ENCODE data around the gene ACSF3.
A peak's percentile ranks its signal among the peaks of the same experiment; 100 is the strongest.

ACSF3 gene

DNA sequence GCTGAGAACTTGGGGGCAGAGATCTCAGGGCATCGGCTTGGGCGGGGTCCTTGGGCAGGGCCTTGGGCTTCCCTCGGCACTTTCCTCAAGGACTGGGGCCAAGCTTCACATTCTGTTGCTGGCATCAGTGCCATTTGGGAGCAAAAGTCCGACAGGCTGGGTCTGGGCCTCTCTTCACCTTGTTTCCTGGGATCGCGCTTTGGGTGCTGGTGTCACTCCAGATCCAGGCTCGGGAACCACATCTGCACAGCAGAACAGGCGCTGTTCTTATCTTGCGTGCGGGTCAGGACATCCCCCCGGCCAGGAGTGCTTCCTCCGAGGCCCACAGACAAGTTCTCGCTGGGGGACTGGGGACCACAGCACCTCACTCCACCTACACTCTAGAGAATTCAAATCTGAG is 46.7 kb downstream of the ACSF3 start:
- TF ChIP-seq, protein P1, sequence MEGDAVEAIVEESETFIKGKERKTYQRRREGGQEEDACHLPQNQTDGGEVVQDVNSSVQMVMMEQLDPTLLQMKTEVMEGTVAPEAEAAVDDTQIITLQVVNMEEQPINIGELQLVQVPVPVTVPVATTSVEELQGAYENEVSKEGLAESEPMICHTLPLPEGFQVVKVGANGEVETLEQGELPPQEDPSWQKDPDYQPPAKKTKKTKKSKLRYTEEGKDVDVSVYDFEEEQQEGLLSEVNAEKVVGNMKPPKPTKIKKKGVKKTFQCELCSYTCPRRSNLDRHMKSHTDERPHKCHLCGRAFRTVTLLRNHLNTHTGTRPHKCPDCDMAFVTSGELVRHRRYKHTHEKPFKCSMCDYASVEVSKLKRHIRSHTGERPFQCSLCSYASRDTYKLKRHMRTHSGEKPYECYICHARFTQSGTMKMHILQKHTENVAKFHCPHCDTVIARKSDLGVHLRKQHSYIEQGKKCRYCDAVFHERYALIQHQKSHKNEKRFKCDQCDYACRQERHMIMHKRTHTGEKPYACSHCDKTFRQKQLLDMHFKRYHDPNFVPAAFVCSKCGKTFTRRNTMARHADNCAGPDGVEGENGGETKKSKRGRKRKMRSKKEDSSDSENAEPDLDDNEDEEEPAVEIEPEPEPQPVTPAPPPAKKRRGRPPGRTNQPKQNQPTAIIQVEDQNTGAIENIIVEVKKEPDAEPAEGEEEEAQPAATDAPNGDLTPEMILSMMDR (conservative IDR thresholded peaks at IDR 0.05; ENCODE audit: low read length), result no peak
- no peak overlapping the region for H3K4me3 ChIP-seq (ENCODE audit: low read length)
- no peak for DNase-seq (ENCODE audit: low read depth)

DNA sequence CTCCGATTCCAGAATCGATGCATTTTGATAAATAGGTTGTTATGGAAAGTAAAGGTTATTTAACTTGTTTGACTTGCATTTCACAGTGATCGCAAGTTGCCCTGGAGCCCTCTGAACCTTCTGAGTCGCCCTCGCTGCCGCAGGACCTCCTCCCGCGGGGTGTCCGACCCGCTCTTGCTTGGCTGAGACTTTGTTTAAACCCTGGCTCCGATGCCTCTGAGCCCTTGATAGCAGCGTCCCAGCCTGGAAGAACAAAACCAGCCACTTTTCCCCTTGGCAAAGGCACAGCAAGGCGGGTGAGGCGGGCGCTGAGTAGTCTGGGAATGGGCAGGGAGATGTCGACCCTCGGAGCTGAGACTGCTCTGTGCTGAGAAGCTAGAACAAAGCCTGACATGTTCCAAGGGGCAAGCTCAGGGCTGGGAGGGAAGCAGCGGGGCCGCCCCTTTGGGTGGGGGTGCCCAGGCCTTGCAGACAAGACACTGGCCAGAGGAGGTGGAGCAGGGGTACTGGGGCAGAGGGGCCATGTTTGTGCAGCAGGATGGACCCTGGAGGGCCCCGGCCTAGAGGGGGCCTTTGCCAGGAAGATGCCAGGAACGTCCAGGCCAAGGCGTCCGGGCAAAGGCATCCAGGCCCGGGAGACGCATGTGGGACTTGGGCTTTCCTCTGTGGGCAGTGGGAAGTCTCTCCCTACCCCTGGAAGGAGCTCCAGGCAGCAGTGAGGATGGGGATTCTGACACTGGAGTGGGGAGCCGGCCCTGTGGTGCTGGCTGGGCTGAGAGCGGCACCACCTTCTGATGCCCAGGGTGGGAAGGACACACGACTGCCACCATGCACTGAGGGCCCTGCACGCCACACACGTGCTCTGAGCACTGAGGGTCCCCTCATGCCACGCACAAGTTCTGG is 47.6 kb downstream of the ACSF3 start:
- DNase-seq (ENCODE audit: low read depth), result no peak
- H3K4me3 ChIP-seq (ENCODE audit: low read length), result no peak overlapping the region

DNA sequence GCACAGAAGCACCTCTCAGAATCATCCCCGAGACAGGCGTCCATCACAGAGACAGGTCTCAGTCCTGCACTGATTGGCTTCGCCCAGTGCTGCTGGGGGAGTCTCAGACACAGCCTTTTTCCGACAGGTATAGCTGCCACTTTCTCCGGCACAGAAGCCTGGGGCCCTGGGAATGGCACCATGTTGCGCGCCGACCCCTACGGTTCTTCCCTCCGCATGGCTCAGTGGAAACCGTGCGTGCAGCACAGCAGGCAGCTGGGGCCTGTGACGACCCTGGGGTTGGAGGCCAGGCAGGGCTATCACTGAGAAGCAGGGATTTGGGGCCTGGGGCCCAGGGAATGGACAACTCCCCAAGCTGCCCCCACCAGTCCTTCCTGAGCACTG is 48.2 kb downstream of the ACSF3 start:
- TF ChIP-seq, protein P1 (conservative IDR thresholded peaks at IDR 0.05; ENCODE audit: low read length), result no peak
- no peak for DNase-seq (ENCODE audit: low read depth)
- no peak overlapping the region for H3K4me3 ChIP-seq (ENCODE audit: low read length)

More for the DNA sequence above, 47.6 kb downstream of the ACSF3 start:
- TF ChIP-seq, protein P1 (conservative IDR thresholded peaks at IDR 0.05; ENCODE audit: low read length), result no peak

GRCh38 chr16:89142474-89143195 is 49.0 kb downstream of the ACSF3 start:
- TF ChIP-seq, protein P1 (conservative IDR thresholded peaks at IDR 0.05; ENCODE audit: low read length), result no peak
- DNase-seq (ENCODE audit: low read depth), result no peak

GRCh38 chr16:89143201-89143741 is 49.6 kb downstream of the ACSF3 start:
- no peak for DNase-seq (ENCODE audit: low read depth)
- TF ChIP-seq, protein P1 (conservative IDR thresholded peaks at IDR 0.05; ENCODE audit: low read length), result no peak
- H3K4me3 ChIP-seq (ENCODE audit: low read length), result no peak overlapping the region

More at GRCh38 chr16:89142474-89143195, 49.0 kb downstream of the ACSF3 start:
- no peak overlapping the region for H3K4me3 ChIP-seq (ENCODE audit: low read length)

DNA sequence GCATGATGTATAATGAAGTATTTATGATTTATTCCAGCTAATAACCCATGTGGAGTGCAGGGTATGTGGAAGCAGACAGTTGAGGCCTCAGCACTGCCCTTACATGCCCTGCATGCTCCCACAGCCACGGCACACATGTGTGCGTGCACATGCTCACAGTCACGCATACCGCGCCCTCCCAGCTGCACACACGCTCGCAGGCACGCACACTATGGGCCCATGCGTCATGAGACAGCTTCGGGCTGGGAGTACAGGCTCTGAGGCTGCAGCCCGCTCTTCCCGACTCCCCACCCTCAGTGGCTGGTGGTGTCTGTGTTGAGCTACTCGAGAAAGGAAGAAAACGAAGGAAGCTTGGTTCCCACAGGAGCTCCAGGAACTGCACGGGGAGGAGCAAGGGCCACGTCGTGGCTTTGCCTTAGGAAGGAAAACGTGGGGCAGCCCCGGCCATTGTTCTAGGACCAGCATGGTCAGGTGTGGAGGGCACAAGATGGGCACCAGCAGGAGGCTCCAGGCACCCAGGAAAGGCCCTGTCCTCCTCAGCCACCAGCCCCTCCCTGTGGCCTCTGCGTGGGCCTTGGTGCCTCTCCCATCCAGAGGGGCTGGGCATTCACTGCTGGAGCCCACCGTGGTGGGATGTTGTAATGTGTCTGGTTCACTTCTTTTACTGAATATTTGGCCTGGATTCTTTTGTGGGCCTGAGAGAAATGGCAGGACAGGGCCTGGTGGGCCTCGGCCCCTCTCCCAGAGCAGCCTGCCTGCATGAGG is 50.4 kb downstream of the ACSF3 start:
- DNase-seq (ENCODE audit: low read depth), result peak; percentile 12
- no peak overlapping the region for H3K4me3 ChIP-seq (ENCODE audit: low read length)
- TF ChIP-seq, protein P1 (conservative IDR thresholded peaks at IDR 0.05; ENCODE audit: low read length), result no peak
